K562 (cell line): ENCODE measurements around the gene GRM3.

Source experiments
- ATF3 ChIP-seq, 2 experiments: fragments of 450-650 bp in 1 of 2; sonication (generic) in 1 of 2; formaldehyde crosslinking in 1 of 2; IDR thresholded peaks in 1 of 2; conservative IDR thresholded peaks in 1 of 2; 2 replicates each; pipeline versions ENCODE4 v1.6.1 to v1.8.1; 2016 to 2023; ENCODE audit warnings: mild to moderate bottlenecking in 2 of 2, moderate library complexity in 2 of 2, inconsistent platforms in 1 of 2, missing genetic modification reagents in 1 of 2
- CEBPB ChIP-seq: fragments of 450-650 bp; IDR thresholded peaks from 2 replicates; pipeline ENCODE4 v1.6.1; 2016; ENCODE audit warnings: missing genetic modification characterization, missing compliant biosample characterization
- CTCF ChIP-seq, 3 experiments: IDR thresholded peaks in 2 of 3; conservative IDR thresholded peaks in 1 of 3; 2 replicates each; pipeline ENCODE4 v1.5.1; 2011 to 2012; ENCODE audit warnings: low read length in 3 of 3, mild to moderate bottlenecking in 3 of 3, control low read depth in 2 of 3, improper control_type of control experiment in 1 of 3, inconsistent platforms in 1 of 3, low read depth in 1 of 3, mixed read lengths in 1 of 3, moderate library complexity in 1 of 3; ENCODE audit not compliant: insufficient read depth in 2 of 3
- EGR1 ChIP-seq: fragments of 450-650 bp; conservative IDR thresholded peaks from 2 replicates; pipeline ENCODE4 v1.6.1; 2017; ENCODE audit warnings: mild to moderate bottlenecking
- MAX ChIP-seq: sonication (generic); formaldehyde crosslinking; IDR thresholded peaks from 2 replicates; pipeline ENCODE4 v1.9.0; 2022; ENCODE audit warnings: mild to moderate bottlenecking, missing genetic modification reagents
- POLR2AphosphoS5 ChIP-seq: IDR thresholded peaks from 2 replicates; pipeline ENCODE4 v1.6.1; 2011; ENCODE audit warnings: mild to moderate bottlenecking, low read depth, low read length, moderate library complexity; ENCODE audit not compliant: control insufficient read depth, insufficient read depth
- SNIP1 ChIP-seq: fragments of 450-650 bp; IDR thresholded peaks from 2 replicates; pipeline ENCODE4 v1.7.1; 2017; ENCODE audit warnings: low read depth, mild to moderate bottlenecking
- SNRNP70 ChIP-seq: fragments of 200-400 bp; formaldehyde crosslinking; optimal IDR thresholded peaks from 2 replicates; pipeline ENCODE3; 2017; ENCODE audit warnings: low read depth, low read length
- ZNF121 ChIP-seq: sonication (generic); formaldehyde crosslinking; conservative IDR thresholded peaks from 2 replicates; pipeline ENCODE4 v1.8.0; 2022; ENCODE audit warnings: missing genetic modification reagents
- ZNF23 ChIP-seq: fragments of 250-450 bp; sonication (Bioruptor Pico); IDR thresholded peaks from 2 replicates; pipeline ENCODE4 v1.4.0; 2020; ENCODE audit warnings: mild to moderate bottlenecking

GRCh38 chr7:86911659-86912058 lies 267.9 kb downstream of the GRM3 start:
- TF ChIP-seq ATF3 (IDR thresholded peaks at IDR 0.05) (no peak), ATF3 (CRISPR knock-in tag; conservative IDR thresholded peaks at IDR 0.05) (no peak), SNRNP70 (no peak), CEBPB (tag) (no peak), ZNF23 (CRISPR knock-in tag) (no peak), ZNF121 (CRISPR knock-in tag) (no peak), SNIP1 (no peak), POLR2AphosphoS5 (no peak), MAX (CRISPR knock-in tag) (no peak), CTCF (IDR thresholded peaks at IDR 0.05 in 2 of 3, conservative IDR thresholded peaks at IDR 0.05 in 1 of 3; ENCODE audit: insufficient read depth in 2 of 3, low read depth in 1 of 3, low read length in 3 of 3) (no peak), EGR1 (no peak)
